Measurements from ENCODE around the gene CCSER1.
A peak's percentile ranks its signal among the peaks of the same experiment; 100 is the strongest.
"Not testable (repeated sequence)": the region's sequence is repeated elsewhere in the genome, so short reads cannot be mapped to it uniquely, and the experiment has no call there.

CCSER1 gene

GRCh38 chr4:90299373-90299772 lies 172.2 kb downstream of the CCSER1 start:
- DNase-seq (ENCODE audit: low spot score), result no peak

- no peak for DNase-seq (ENCODE audit: low spot score)
Measured at GRCh38 chr4:90306810-90307209, 179.6 kb downstream of the CCSER1 start.

- peak; percentile 4 for DNase-seq (ENCODE audit: low spot score)
Measured at GRCh38 chr4:90317140-90317539, 189.9 kb downstream of the CCSER1 start.

- DNase-seq (ENCODE audit: low spot score), result peak; percentile 48
Measured at GRCh38 chr4:90317785-90318184, 190.6 kb downstream of the CCSER1 start.

- DNase-seq (ENCODE audit: low spot score), result peak; percentile 13
Measured at GRCh38 chr4:90318193-90318592, 191.0 kb downstream of the CCSER1 start.

GRCh38 chr4:90328558-90328957 lies 201.4 kb downstream of the CCSER1 start:
- no peak for DNase-seq (ENCODE audit: low spot score)

GRCh38 chr4:90330546-90330945 lies 203.4 kb downstream of the CCSER1 start:
- DNase-seq (ENCODE audit: low spot score), result no peak

GRCh38 chr4:90345549-90346215 lies 218.5 kb downstream of the CCSER1 start:
- no peak for DNase-seq (ENCODE audit: low spot score)

GRCh38 chr4:90349636-90350035 lies 222.4 kb downstream of the CCSER1 start:
- DNase-seq (ENCODE audit: low spot score), result no peak

GRCh38 chr4:90357117-90357710 lies 230.0 kb downstream of the CCSER1 start:
- DNase-seq (ENCODE audit: low spot score), result peak; percentile 9

- DNase-seq (ENCODE audit: low spot score), result peak; percentile 17
Measured at GRCh38 chr4:90375081-90375480, 247.9 kb downstream of the CCSER1 start.

- no peak for DNase-seq (ENCODE audit: low spot score)
Measured at GRCh38 chr4:90393215-90393614, 266.0 kb downstream of the CCSER1 start.

- DNase-seq (ENCODE audit: low spot score), result peak; percentile 4
Measured at GRCh38 chr4:90403781-90404180, 276.6 kb downstream of the CCSER1 start.

GRCh38 chr4:90407897-90408296 lies 280.7 kb downstream of the CCSER1 start:
- not testable (repeated sequence) for DNase-seq (ENCODE audit: low spot score)

- not testable (repeated sequence) for DNase-seq (ENCODE audit: low spot score)
Measured at GRCh38 chr4:90412786-90413185, 285.6 kb downstream of the CCSER1 start.

GRCh38 chr4:90415116-90415515 lies 287.9 kb downstream of the CCSER1 start:
- DNase-seq (ENCODE audit: low spot score), result no peak

GRCh38 chr4:90419124-90419711 lies 292.0 kb downstream of the CCSER1 start:
- peak; percentile 31 for DNase-seq (ENCODE audit: low spot score)

GRCh38 chr4:90421161-90421560 lies 294.0 kb downstream of the CCSER1 start:
- no peak for DNase-seq (ENCODE audit: low spot score)

GRCh38 chr4:90425893-90426292 lies 298.7 kb downstream of the CCSER1 start:
- no peak for DNase-seq (ENCODE audit: low spot score)

GRCh38 chr4:90438522-90438921 lies 311.3 kb downstream of the CCSER1 start:
- no peak for DNase-seq (ENCODE audit: low spot score)

GRCh38 chr4:90441770-90442169 lies 314.6 kb downstream of the CCSER1 start:
- no peak for DNase-seq (ENCODE audit: low spot score)

GRCh38 chr4:90442619-90443018 lies 315.4 kb downstream of the CCSER1 start:
- no peak for DNase-seq (ENCODE audit: low spot score)

- DNase-seq (ENCODE audit: low spot score), result no peak
Measured at GRCh38 chr4:90443231-90443630, 316.0 kb downstream of the CCSER1 start.

GRCh38 chr4:90444904-90445303 lies 317.7 kb downstream of the CCSER1 start:
- no peak for DNase-seq (ENCODE audit: low spot score)
